ENCODE measurements around the gene ABCC5. TPM values are rescaled to one million over a fixed set of nuclear protein-coding genes. Genes with fewer than 3 reads are reported as not detected.
A peak's percentile ranks its signal among the peaks of the same experiment; 100 is the strongest.
"Not testable (repeated sequence)": the region's sequence is repeated elsewhere in the genome, so short reads cannot be mapped to it uniquely, and the experiment has no call there.

ABCC5 gene
- polyA plus RNA-seq, 4 donors, result 9.2 to 64.6 (median 13.0) TPM

DNA sequence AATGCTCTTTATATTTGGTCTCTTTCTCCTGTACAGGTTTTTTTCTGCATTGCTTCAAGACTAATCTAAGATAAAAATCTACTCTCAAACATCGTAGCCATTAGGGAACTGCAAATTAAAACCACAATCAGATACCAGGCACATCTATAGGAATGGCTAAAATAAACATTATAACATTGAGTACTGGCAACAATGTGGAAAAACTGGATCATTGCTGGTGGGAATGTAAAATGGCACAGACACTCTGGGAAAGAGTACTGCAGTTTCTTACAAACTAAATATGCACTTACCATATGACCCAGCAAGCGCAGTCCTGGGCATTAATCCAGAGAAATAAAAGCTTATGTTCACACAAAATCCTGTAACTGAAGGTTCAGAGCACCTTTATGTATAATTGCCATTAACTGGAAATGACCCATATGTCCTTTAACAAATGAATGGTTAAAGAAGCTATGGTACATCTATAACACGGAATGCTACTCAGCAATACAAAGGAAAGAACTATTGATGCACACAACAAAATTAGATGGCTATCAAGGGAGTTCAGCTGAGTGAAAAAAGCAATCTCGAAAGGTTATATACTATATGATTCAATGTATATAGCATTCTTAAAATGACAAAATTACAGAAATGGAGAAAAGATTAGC lies 6.3 kb downstream of the ABCC5 start:
- DNase-seq (no peak), FAIRE-seq (no peak)
- H3K27ac ChIP-seq (ENCODE audit: low read depth in 1 of 3, low read length in 2 of 3), result no peak overlapping the region
- peaks cover 0 to 6% (median 2%) of the 10 kb centered on the region in 3 donors for H3K36me3 ChIP-seq (ENCODE audit: control insufficient read depth in 3 of 3, insufficient read depth in 2 of 3, low read depth in 1 of 3, low read length in 3 of 3)
- no peak overlapping the region for H3K4me3 ChIP-seq (ENCODE audit: low read depth in 1 of 3, low read length in 3 of 3)
- H3K9me3 ChIP-seq (ENCODE audit: control insufficient read depth in 2 of 2, insufficient read depth in 1 of 2, low read depth in 1 of 2, low read length in 1 of 2), result no peaks in the 10 kb centered on the region
- no peaks in the 10 kb centered on the region for H3K4me1 ChIP-seq (ENCODE audit: control insufficient read depth in 3 of 3, insufficient read depth in 2 of 3, low read depth in 1 of 3, low read length in 2 of 3)
- H3K27me3 ChIP-seq (ENCODE audit: control insufficient read depth in 3 of 3, insufficient read depth in 3 of 3, low read length in 3 of 3), result no peaks in the 10 kb centered on the region
- WGBS, 3 donors, result 64 to 94% (median 86%) methylated on average over 4 of the region's 4 CpGs

DNA sequence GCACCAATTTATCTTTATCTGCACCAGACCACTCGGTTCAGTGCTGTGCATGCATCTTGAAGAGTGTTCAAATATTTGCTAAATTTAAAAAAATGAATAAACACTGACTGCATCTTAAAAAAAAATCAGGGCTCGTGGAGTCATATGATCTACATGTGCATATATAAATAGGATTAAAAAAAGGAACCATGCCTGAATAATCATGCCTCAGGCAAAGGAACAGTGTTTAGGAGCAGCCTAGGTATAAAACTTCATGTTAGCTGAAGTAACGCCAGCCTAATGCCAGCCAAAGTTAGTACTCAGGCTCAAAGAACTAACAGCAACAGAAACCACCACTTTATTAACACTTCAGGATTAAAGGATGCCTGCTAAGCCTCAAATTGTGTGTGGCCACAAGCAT lies 9.5 kb downstream of the ABCC5 start:
- H3K36me3 ChIP-seq (ENCODE audit: control insufficient read depth in 3 of 3, insufficient read depth in 2 of 3, low read depth in 1 of 3, low read length in 3 of 3), result peaks cover 0 to 7% (median 2%) of the 10 kb centered on the region in 3 donors
- FAIRE-seq, result no peak
- H3K4me3 ChIP-seq (ENCODE audit: low read depth in 1 of 3, low read length in 3 of 3), result no peak overlapping the region
- H3K27me3 ChIP-seq (ENCODE audit: control insufficient read depth in 3 of 3, insufficient read depth in 3 of 3, low read length in 3 of 3), result no peaks in the 10 kb centered on the region
- WGBS, 3 donors, result 55 to 75% (median 70%) methylated on average over 3 of the region's 3 CpGs
- no peaks in the 10 kb centered on the region for H3K9me3 ChIP-seq (ENCODE audit: control insufficient read depth in 2 of 2, insufficient read depth in 1 of 2, low read depth in 1 of 2, low read length in 1 of 2)
- no peak for DNase-seq
- no peak overlapping the region for H3K27ac ChIP-seq (ENCODE audit: low read depth in 1 of 3, low read length in 2 of 3)
- H3K4me1 ChIP-seq (ENCODE audit: control insufficient read depth in 3 of 3, insufficient read depth in 2 of 3, low read depth in 1 of 3, low read length in 2 of 3), result peaks cover 0 to 7% (median 6%) of the 10 kb centered on the region in 3 donors

DNA sequence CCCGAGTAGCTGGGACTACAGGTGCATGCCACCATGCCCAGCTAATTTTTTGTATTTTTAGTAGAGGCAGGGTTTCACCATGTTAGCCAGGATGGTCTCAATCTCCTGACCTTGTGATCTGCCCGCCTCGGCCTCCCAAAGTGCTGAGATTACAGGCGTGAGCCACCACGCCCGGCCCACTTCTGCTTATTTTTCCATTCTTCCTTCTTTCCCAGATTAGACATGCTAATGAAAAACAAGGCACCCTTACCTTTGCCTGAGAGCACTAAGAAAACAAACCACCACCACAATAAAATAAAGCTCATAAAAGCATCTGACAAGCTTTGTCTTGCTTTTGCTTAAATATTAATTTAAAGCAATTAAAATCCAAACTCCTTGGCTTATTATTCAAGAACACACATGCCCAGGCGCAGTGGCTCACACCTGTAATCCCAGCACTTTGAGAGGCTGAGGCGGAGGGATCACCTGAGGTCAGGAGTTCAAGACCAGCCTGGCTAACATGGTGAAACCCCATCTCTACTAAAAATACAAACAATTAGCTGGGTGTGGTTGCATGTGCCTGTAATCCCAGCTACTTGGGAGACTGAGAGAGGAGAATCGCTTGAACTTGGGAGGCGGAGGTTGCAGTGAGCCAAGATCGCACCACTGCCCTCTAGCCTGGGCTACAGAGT lies 10.4 kb downstream of the ABCC5 start:
- DNase-seq, result peak in 1 of 2 donors; percentile 48
- H3K4me3 ChIP-seq (ENCODE audit: low read depth in 1 of 3, low read length in 3 of 3); H3K9me3 ChIP-seq (ENCODE audit: control insufficient read depth in 2 of 2, insufficient read depth in 1 of 2, low read depth in 1 of 2, low read length in 1 of 2); H3K27me3 ChIP-seq (ENCODE audit: control insufficient read depth in 3 of 3, insufficient read depth in 3 of 3, low read length in 3 of 3); H3K27ac ChIP-seq (ENCODE audit: low read depth in 1 of 3, low read length in 2 of 3); H3K4me1 ChIP-seq (ENCODE audit: control insufficient read depth in 3 of 3, insufficient read depth in 2 of 3, low read depth in 1 of 3, low read length in 2 of 3); FAIRE-seq: not testable (repeated sequence)
- WGBS, 3 donors, result 52 to 72% (median 65%) methylated on average over 11 of the region's 11 CpGs
- H3K36me3 ChIP-seq (ENCODE audit: control insufficient read depth in 3 of 3, insufficient read depth in 2 of 3, low read depth in 1 of 3, low read length in 3 of 3), result peaks cover 2 to 11% (median 2%) of the 10 kb centered on the region in 3 donors

DNA sequence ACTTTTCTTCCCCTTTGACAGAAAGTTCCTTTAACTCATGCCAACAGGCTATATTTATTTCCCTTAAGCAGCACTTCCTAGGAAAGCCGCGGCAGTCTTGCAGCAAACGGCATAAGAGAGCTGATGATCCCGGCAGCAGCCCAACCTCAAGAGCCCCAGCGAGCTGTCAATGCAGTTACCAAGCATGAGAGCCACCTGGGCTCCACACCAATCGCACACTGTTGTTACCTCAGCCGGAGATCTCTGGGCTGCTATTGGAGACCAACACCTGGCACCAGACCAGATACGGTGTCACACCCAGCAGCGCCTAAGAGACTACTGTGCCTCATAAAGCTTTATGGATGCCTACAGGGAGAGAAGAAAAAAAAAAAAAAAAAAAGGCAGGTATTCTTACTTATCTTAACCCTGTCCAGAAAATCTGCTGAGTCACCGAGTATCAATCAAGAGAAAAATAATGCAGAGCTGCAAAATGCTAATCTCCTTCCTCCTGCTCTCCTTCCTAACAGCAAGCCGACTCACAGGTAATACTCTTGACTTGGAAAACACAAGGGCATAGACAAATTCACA lies 11.7 kb downstream of the ABCC5 start:
- FAIRE-seq (no peak), DNase-seq (peak; percentile 92 to 99)
- 5 to 29% (median 27%) methylated on average over 11 of the region's 11 CpGs for WGBS, 3 donors
- H3K36me3 ChIP-seq (ENCODE audit: control insufficient read depth in 3 of 3, insufficient read depth in 2 of 3, low read depth in 1 of 3, low read length in 3 of 3), result peaks cover 2 to 11% (median 2%) of the 10 kb centered on the region in 3 donors
- H3K9me3 ChIP-seq (ENCODE audit: control insufficient read depth in 2 of 2, insufficient read depth in 1 of 2, low read depth in 1 of 2, low read length in 1 of 2), result no peaks in the 10 kb centered on the region
- H3K27ac ChIP-seq (ENCODE audit: low read depth in 1 of 3, low read length in 2 of 3), result peak overlapping the region; percentile 35 to 55 (median 48)
- peaks cover 0 to 7% (median 6%) of the 10 kb centered on the region in 3 donors for H3K4me1 ChIP-seq (ENCODE audit: control insufficient read depth in 3 of 3, insufficient read depth in 2 of 3, low read depth in 1 of 3, low read length in 2 of 3)
- H3K27me3 ChIP-seq (ENCODE audit: control insufficient read depth in 3 of 3, insufficient read depth in 3 of 3, low read length in 3 of 3), result no peaks in the 10 kb centered on the region
- no peak overlapping the region for H3K4me3 ChIP-seq (ENCODE audit: low read depth in 1 of 3, low read length in 3 of 3)

DNA sequence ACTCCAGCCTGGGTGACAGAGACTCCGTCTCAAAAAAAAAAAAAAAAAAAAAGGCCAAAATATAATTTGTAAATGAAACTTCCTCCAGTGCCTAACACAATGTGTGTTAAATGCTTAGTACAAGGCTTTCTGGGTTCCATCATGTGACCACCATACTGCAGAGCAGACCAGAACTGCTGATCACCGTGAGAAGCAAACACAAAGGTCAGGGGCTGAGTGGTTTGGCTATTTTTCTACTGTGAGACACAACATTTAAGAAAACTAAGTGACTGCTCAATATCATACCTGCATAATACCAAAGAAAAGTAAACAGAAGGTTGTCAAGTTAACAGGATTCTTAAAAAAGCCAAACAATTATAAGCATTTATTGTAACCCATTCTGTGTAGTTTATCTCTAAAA lies 13.2 kb downstream of the ABCC5 start:
- WGBS, 3 donors, result 87 to 93% (median 91%) methylated on average over 2 of the region's 2 CpGs
- H3K27me3 ChIP-seq (ENCODE audit: control insufficient read depth in 3 of 3, insufficient read depth in 3 of 3, low read length in 3 of 3), result no peaks in the 10 kb centered on the region
- no peak for FAIRE-seq
- H3K9me3 ChIP-seq (ENCODE audit: control insufficient read depth in 2 of 2, insufficient read depth in 1 of 2, low read depth in 1 of 2, low read length in 1 of 2), result no peaks in the 10 kb centered on the region
- no peak overlapping the region for H3K4me3 ChIP-seq (ENCODE audit: low read depth in 1 of 3, low read length in 3 of 3)
- peak in 1 of 2 donors; percentile 49 for DNase-seq
- peaks cover 0 to 7% (median 6%) of the 10 kb centered on the region in 3 donors for H3K4me1 ChIP-seq (ENCODE audit: control insufficient read depth in 3 of 3, insufficient read depth in 2 of 3, low read depth in 1 of 3, low read length in 2 of 3)
- H3K27ac ChIP-seq (ENCODE audit: low read depth in 1 of 3, low read length in 2 of 3), result peak overlapping the region in 1 of 3 donors; percentile 8
- peaks cover 2 to 18% (median 2%) of the 10 kb centered on the region in 3 donors for H3K36me3 ChIP-seq (ENCODE audit: control insufficient read depth in 3 of 3, insufficient read depth in 2 of 3, low read depth in 1 of 3, low read length in 3 of 3)

DNA sequence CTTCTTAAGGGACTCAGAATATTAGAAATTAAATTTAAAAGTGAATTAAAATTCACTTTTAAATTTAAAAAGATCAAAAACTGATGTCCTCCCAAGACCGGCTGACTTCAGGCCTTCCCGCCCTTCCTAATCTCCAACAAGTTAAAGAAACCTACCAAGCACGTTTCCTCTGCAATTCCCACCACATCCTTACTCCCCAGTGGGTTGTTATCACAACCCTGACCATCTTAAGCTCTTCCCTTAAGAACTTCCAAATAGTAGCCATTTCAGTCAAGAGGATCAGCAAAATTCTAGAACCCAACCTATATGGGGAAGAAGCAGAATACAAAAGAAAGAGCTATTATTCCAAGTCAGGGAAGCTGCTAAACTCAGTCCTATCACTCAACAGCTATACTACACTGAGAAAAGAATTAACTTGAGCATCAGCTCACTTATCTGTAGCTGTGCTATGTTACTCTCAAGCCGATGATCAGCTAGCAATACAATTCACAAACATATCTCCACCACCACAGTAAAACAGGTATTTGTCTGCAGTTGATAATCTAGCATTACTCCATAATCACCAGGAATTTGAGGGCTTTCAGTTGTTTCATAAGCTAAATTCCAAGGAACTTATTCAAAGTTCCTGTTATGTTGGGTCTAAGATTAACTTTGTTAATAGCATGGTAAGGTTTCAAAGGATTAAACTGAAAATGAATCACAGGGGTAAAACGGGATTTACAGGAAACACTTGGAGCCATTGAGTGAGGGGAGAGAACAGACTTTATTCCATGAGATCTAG lies 14.3 kb downstream of the ABCC5 start:
- H3K9me3 ChIP-seq (ENCODE audit: control insufficient read depth in 2 of 2, insufficient read depth in 1 of 2, low read depth in 1 of 2, low read length in 1 of 2), result no peaks in the 10 kb centered on the region
- H3K36me3 ChIP-seq (ENCODE audit: control insufficient read depth in 3 of 3, insufficient read depth in 2 of 3, low read depth in 1 of 3, low read length in 3 of 3), result peaks cover 0 to 14% (median 2%) of the 10 kb centered on the region in 3 donors
- peaks cover 0 to 7% (median 6%) of the 10 kb centered on the region in 3 donors for H3K4me1 ChIP-seq (ENCODE audit: control insufficient read depth in 3 of 3, insufficient read depth in 2 of 3, low read depth in 1 of 3, low read length in 2 of 3)
- FAIRE-seq (no peak), DNase-seq (no peak)
- WGBS, 3 donors, result 87 to 89% (median 87%) methylated on average over 5 of the region's 5 CpGs
- H3K27ac ChIP-seq (ENCODE audit: low read depth in 1 of 3, low read length in 2 of 3), result no peak overlapping the region
- H3K4me3 ChIP-seq (ENCODE audit: low read depth in 1 of 3, low read length in 3 of 3), result no peak overlapping the region
- no peaks in the 10 kb centered on the region for H3K27me3 ChIP-seq (ENCODE audit: control insufficient read depth in 3 of 3, insufficient read depth in 3 of 3, low read length in 3 of 3)

DNA sequence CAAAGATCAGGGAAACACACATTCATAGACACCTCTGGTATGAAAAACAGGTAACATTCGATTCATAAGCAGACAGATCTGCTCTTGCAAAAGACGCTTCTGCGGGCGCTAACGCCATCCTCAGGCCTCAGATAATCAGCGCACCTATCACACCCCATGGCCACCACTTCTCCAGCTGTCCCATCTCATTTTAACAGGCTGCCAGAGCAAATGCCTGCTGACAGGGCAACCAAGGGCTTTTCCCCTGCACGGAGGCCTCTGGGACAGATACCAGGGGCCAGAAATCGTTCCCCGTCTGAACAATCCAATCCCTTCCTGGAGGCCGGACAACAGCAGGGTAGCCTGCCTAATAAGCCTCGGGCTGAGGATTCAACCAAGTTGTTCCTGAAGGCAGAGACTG lies 15.2 kb downstream of the ABCC5 start:
- no peak overlapping the region for H3K4me3 ChIP-seq (ENCODE audit: low read depth in 1 of 3, low read length in 3 of 3)
- WGBS, 3 donors, result 95% methylated on average over 11 of the region's 11 CpGs
- no peaks in the 10 kb centered on the region for H3K27me3 ChIP-seq (ENCODE audit: control insufficient read depth in 3 of 3, insufficient read depth in 3 of 3, low read length in 3 of 3)
- no peak overlapping the region for H3K27ac ChIP-seq (ENCODE audit: low read depth in 1 of 3, low read length in 2 of 3)
- FAIRE-seq, result no peak
- H3K9me3 ChIP-seq (ENCODE audit: control insufficient read depth in 2 of 2, insufficient read depth in 1 of 2, low read depth in 1 of 2, low read length in 1 of 2), result no peaks in the 10 kb centered on the region
- peaks cover 0 to 7% (median 6%) of the 10 kb centered on the region in 3 donors for H3K4me1 ChIP-seq (ENCODE audit: control insufficient read depth in 3 of 3, insufficient read depth in 2 of 3, low read depth in 1 of 3, low read length in 2 of 3)
- no peak for DNase-seq
- H3K36me3 ChIP-seq (ENCODE audit: control insufficient read depth in 3 of 3, insufficient read depth in 2 of 3, low read depth in 1 of 3, low read length in 3 of 3), result peaks cover 0 to 14% (median 2%) of the 10 kb centered on the region in 3 donors

DNA sequence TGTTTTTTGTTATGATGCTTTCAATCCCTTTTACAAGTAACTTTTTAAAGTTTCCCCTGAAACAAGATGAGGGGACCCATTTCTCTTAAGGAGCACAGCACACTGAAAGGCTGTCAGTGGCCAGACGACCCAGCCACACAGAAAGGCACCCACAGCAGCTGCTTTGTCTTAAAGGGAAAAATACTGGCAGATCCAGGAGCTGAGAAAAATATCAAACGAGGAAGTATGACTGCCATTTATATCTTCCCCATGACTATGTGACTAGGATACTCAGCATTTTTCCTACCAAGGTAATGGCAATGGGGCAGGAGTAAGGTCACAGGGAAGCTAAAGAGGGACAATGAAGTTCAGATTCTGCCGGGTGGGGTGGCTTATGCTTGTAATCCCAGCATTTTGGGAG lies 15.9 kb downstream of the ABCC5 start:
- Histone ChIP-seq H3K9me3 (ENCODE audit: control insufficient read depth in 2 of 2, insufficient read depth in 1 of 2, low read depth in 1 of 2, low read length in 1 of 2) (no peaks in the 10 kb centered on the region), H3K4me1 (ENCODE audit: control insufficient read depth in 3 of 3, insufficient read depth in 2 of 3, low read depth in 1 of 3, low read length in 2 of 3) (peaks cover 0 to 7% (median 6%) of the 10 kb centered on the region in 3 donors), H3K36me3 (ENCODE audit: control insufficient read depth in 3 of 3, insufficient read depth in 2 of 3, low read depth in 1 of 3, low read length in 3 of 3) (peaks cover 0 to 14% (median 2%) of the 10 kb centered on the region in 3 donors), H3K27me3 (ENCODE audit: control insufficient read depth in 3 of 3, insufficient read depth in 3 of 3, low read length in 3 of 3) (no peaks in the 10 kb centered on the region), H3K4me3 (ENCODE audit: low read depth in 1 of 3, low read length in 3 of 3) (no peak overlapping the region), H3K27ac (ENCODE audit: low read depth in 1 of 3, low read length in 2 of 3) (no peak overlapping the region)
- no peak for FAIRE-seq
- WGBS, 3 donors, result 72 to 79% (median 78%) methylated on average over 3 of the region's 3 CpGs
- DNase-seq, result no peak
